ENCODE data around the gene THSD7B. TPM values are rescaled to one million over a fixed set of nuclear protein-coding genes. Genes with fewer than 3 reads are reported as not detected.

THSD7B gene
- total and polyA plus RNA-seq, 2 of the 8 experiments (the other 6 are each of a cell fraction or from before 2014, with no cell fraction given): 0.60 to 2.9 TPM

- TF ChIP-seq EZH2 (IDR thresholded peaks at IDR 0.05; ENCODE audit: low read depth, low read length, severe bottlenecking) (no peak), ATF3 (IDR thresholded peaks at IDR 0.05; ENCODE audit: insufficient read depth, low read depth, low read length) (no peak), JUND (IDR thresholded peaks at IDR 0.05; ENCODE audit: low read length) (no peak), FOSL1 (IDR thresholded peaks at IDR 0.05; ENCODE audit: insufficient read depth, low read depth, low read length) (no peak), CTBP2 (IDR thresholded peaks at IDR 0.05; ENCODE audit: borderline replicate concordance, insufficient read depth, insufficient read length, low read length) (no peak), KDM4A (IDR thresholded peaks at IDR 0.05; ENCODE audit: low read depth, low read length, severe bottlenecking) (no peak)
Measured at GRCh38 chr2:137205324-137205723, 440.0 kb downstream of the THSD7B start (continued).
